SK-N-SH (cell line): Measurements from ENCODE around the gene PTN. TPM values are rescaled to one million over a fixed set of nuclear protein-coding genes. Genes with fewer than 3 reads are reported as not detected.
A peak's percentile ranks its signal among the peaks of the same experiment; 100 is the strongest.

ENCODE experiments used
- CTCF ChIA-PET: fragments of 300-600, 350-600 bp; formaldehyde crosslinking; extraction: SDS; loops from one replicate; lab custom pipeline; 2021; lab: Yijun Ruan, JAX
- POLR2A ChIA-PET: fragments of 350-600 bp; sonication (Branson Sonifier 250); formaldehyde crosslinking; extraction: SDS; loops from one replicate; lab custom pipeline; 2020; ENCODE audit warnings: antibody characterized with exemption, inconsistent platforms; lab: Yijun Ruan, JAX
- DNase-seq: peaks from one replicate; pipeline ENCODE4 v3.0.0; 2012
- H2AFZ ChIP-seq: fragments of 200-600 bp; sonication (generic); 2 replicates; pipeline ENCODE4 v1.8.1; 2016; ENCODE audit warnings: antibody characterized with exemption, mild to moderate bottlenecking, low read depth
- H3F3A ChIP-seq: fragments of 200-600 bp; sonication (generic); replicated peaks from 2 replicates; pipeline ENCODE3; 2016; ENCODE audit warnings: antibody characterized with exemption, mild to moderate bottlenecking; ENCODE audit not compliant: insufficient read depth
- H3K27ac ChIP-seq, 2 experiments: fragments of 200-500 bp in 1 of 2; fragments of 200-600 bp in 1 of 2; sonication (Bioruptor generic) in 1 of 2; sonication (generic), shearing (Covaris generic) in 1 of 2; 2 replicates each; pipeline versions ENCODE4 v1.5.1 to v1.6.1; 2014 to 2016; ENCODE audit warnings: low read depth in 2 of 2, inconsistent platforms in 1 of 2, low read length in 1 of 2, mild to moderate bottlenecking in 1 of 2, mixed read lengths in 1 of 2
- H3K27me3 ChIP-seq: fragments of 200-600 bp; sonication (generic), shearing (Covaris generic); 2 replicates; pipeline ENCODE4 v1.6.1; 2016; ENCODE audit warnings: mixed run types; ENCODE audit not compliant: insufficient read depth
- H3K36me3 ChIP-seq, 2 experiments: fragments of 200-500 bp in 1 of 2; fragments of 200-600 bp in 1 of 2; sonication (Bioruptor generic) in 1 of 2; sonication (generic) in 1 of 2; replicated peaks in 1 of 2; 2 replicates each; pipeline versions ENCODE3 to v1.5.1; 2014 to 2016; ENCODE audit warnings: low read length in 1 of 2, mild to moderate bottlenecking in 1 of 2; ENCODE audit not compliant: insufficient read depth in 2 of 2, control insufficient read depth in 1 of 2
- H3K4me1 ChIP-seq, 2 experiments: fragments of 200-500 bp in 1 of 2; fragments of 200-600 bp in 1 of 2; sonication (Bioruptor generic) in 1 of 2; sonication (generic), shearing (Covaris generic) in 1 of 2; 2 replicates each; pipeline versions ENCODE4 v1.5.1 to v1.6.1; 2014 to 2016; ENCODE audit warnings: low read depth in 1 of 2, low read length in 1 of 2, mixed run types in 1 of 2; ENCODE audit not compliant: insufficient read depth in 2 of 2, control insufficient read depth in 1 of 2
- H3K4me2 ChIP-seq: fragments of 200-600 bp; sonication (generic), shearing (Covaris generic); 2 replicates; pipeline ENCODE4 v1.6.1; 2017; ENCODE audit warnings: mixed run types
- H3K4me3 ChIP-seq, 2 experiments: fragments of 200-500 bp in 1 of 2; fragments of 200-600 bp in 1 of 2; sonication (Bioruptor generic) in 1 of 2; sonication (generic), shearing (Covaris generic) in 1 of 2; 2 replicates each; pipeline versions ENCODE4 v1.5.1 to v1.8.1; 2014 to 2016; ENCODE audit warnings: low read depth in 2 of 2, inconsistent platforms in 1 of 2, low read length in 1 of 2, mild to moderate bottlenecking in 1 of 2, mixed read lengths in 1 of 2, moderate library complexity in 1 of 2
- H3K79me2 ChIP-seq: fragments of 200-600 bp; sonication (generic); 2 replicates; pipeline ENCODE4 v1.8.1; 2017; ENCODE audit warnings: mild to moderate bottlenecking; ENCODE audit not compliant: insufficient read depth
- H3K9ac ChIP-seq: fragments of 200-600 bp; sonication (generic); 2 replicates; pipeline ENCODE4 v1.6.1; 2017; ENCODE audit warnings: mixed run types
- H3K9me2 ChIP-seq: fragments of 200-600 bp; sonication (generic); 2 replicates; pipeline ENCODE4 v1.6.1; 2017; ENCODE audit warnings: mixed run types
- H3K9me3 ChIP-seq: fragments of 200-600 bp; sonication (generic); 2 replicates; pipeline ENCODE4 v1.6.1; 2017; ENCODE audit warnings: mixed run types, mild to moderate bottlenecking, moderate library complexity
- H4K20me1 ChIP-seq: fragments of 200-600 bp; sonication (generic); 2 replicates; pipeline ENCODE4 v1.6.1; 2017; ENCODE audit warnings: mild to moderate bottlenecking, mixed run types; ENCODE audit not compliant: insufficient read depth
- NFIC ChIP-seq: IDR thresholded peaks from 2 replicates; pipeline ENCODE4 v1.4.0; 2012; ENCODE audit warnings: borderline replicate concordance
- NRF1 ChIP-seq: IDR thresholded peaks from 2 replicates; pipeline ENCODE4 v1.6.1; 2012; ENCODE audit warnings: low read depth, mild to moderate bottlenecking, low read length
- POLR2AphosphoS5 ChIP-seq: IDR thresholded peaks from 2 replicates; pipeline ENCODE4 v1.6.1; 2012; ENCODE audit warnings: low read depth, low read length
- RAD21 ChIP-seq: IDR thresholded peaks from 2 replicates; pipeline ENCODE4 v1.6.1; 2012; ENCODE audit warnings: mild to moderate bottlenecking, low read length
- REST ChIP-seq: IDR thresholded peaks from 2 replicates; pipeline ENCODE4 v1.6.1; 2012; ENCODE audit warnings: mild to moderate bottlenecking, low read depth, low read length, moderate library complexity
- WGBS: methylation state at CpG from one replicate; pipeline ENCODE4 v1.1.6; 2017; ENCODE audit warnings: low lambda C conversion rate; 5-methylcytosine and 5-hydroxymethylcytosine counted together
- polyA plus RNA-seq, 3 experiments: library from polyadenylated mRNA; depleted of rRNA; stranded (reverse); fragments of >200 nt; gene quantifications; 2 replicates each; pipeline ENCODE4 v1.2.3, GENCODE V29; 2012
- TF ChIP-seq, protein P1 (sequence below): IDR thresholded peaks from 2 replicates; pipeline ENCODE4 v1.4.0; 2012; ENCODE audit warnings: low read depth, borderline replicate concordance
- TF ChIP-seq, protein P2 (sequence below): fragments of 200-600 bp; sonication (generic); IDR thresholded peaks from 2 replicates; pipeline ENCODE4 v1.6.1; 2017; ENCODE audit warnings: antibody characterized with exemption, mild to moderate bottlenecking, moderate library complexity

Gene PTN
- polyA plus RNA-seq, 1 of the 3 experiments (the other 2 are of a cell fraction) = 23.7 TPM

DNA sequence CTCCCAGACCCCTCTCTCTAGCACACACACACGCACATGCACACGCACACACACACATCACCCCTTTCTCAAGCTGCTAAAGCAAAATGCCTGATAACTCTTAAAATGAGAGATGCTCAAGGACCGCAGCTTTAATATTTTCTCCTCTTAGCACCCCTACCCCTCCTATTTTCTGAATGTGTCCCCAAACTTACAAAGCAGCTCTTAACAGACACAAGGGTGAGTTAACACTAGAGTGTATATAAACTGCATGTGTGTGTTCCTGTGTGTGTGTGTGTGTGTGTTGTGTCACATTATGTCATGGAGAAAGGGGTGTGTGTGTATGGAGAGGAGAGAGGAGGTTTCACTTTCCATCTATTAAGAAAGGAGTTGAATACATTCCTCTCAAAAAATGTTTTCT, 1.3 kb downstream of the PTN start:
- peak overlapping the region in 1 of 2 experiments; percentile 64; a peak in 2 of 4 replicates for H3K4me3 ChIP-seq
- no peaks in the 10 kb centered on the region for H4K20me1 ChIP-seq
- no peaks in the 10 kb centered on the region for H3K9me2 ChIP-seq
- peak overlapping the region; percentile 87 for H3K4me2 ChIP-seq
- H3F3A ChIP-seq = no peaks in the 10 kb centered on the region
- no peaks in the 10 kb centered on the region for H3K36me3 ChIP-seq
- no peaks in the 10 kb centered on the region for H3K9me3 ChIP-seq
- H3K27me3 ChIP-seq = no peaks in the 10 kb centered on the region
- 59% methylated on average over 3 of the region's 3 CpGs for WGBS
- ChIA-PET POLR2A (no interaction called here), CTCF (interaction anchor here (1.5 kb wide), 1 partner anchor 27 kb away, joined by 3 read pairs; no protein-coding TSS in a partner anchor)
- peaks cover 0 to 6% of the 10 kb centered on the region in 2 experiments; a peak in 2 of 4 replicates for H3K4me1 ChIP-seq
- TF ChIP-seq NFIC (no peak), NRF1 (no peak), POLR2AphosphoS5 (no peak)
- TF ChIP-seq, protein P1, sequence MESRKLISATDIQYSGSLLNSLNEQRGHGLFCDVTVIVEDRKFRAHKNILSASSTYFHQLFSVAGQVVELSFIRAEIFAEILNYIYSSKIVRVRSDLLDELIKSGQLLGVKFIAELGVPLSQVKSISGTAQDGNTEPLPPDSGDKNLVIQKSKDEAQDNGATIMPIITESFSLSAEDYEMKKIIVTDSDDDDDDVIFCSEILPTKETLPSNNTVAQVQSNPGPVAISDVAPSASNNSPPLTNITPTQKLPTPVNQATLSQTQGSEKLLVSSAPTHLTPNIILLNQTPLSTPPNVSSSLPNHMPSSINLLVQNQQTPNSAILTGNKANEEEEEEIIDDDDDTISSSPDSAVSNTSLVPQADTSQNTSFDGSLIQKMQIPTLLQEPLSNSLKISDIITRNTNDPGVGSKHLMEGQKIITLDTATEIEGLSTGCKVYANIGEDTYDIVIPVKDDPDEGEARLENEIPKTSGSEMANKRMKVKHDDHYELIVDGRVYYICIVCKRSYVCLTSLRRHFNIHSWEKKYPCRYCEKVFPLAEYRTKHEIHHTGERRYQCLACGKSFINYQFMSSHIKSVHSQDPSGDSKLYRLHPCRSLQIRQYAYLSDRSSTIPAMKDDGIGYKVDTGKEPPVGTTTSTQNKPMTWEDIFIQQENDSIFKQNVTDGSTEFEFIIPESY = no peak
- no peak for DNase-seq
- no peak overlapping the region for H3K9ac ChIP-seq
- H2AFZ ChIP-seq = peak overlapping the region; percentile 82; the same call in 1 of the 2 replicates
- no peak overlapping the region for H3K27ac ChIP-seq
- H3K79me2 ChIP-seq = no peaks in the 10 kb centered on the region

GRCh38 chr7:137337902-137338301, 5.6 kb downstream of the PTN start:
- no peaks in the 10 kb centered on the region for H4K20me1 ChIP-seq

More at GRCh38 chr7:137337902-137338301, 5.6 kb downstream of the PTN start:
- Histone ChIP-seq H3K79me2 (no peaks in the 10 kb centered on the region), H3K27ac (no peak overlapping the region), H3K9me3 (no peaks in the 10 kb centered on the region), H3K36me3 (no peaks in the 10 kb centered on the region), H2AFZ (no peak overlapping the region), H3K4me1 (peaks cover 0 to 2% of the 10 kb centered on the region in 2 experiments; a peak in 2 of 4 replicates), H3K4me2 (no peak overlapping the region), H3K4me3 (no peak overlapping the region), H3F3A (no peaks in the 10 kb centered on the region), H3K9ac (no peak overlapping the region), H3K9me2 (no peaks in the 10 kb centered on the region), H3K27me3 (no peaks in the 10 kb centered on the region)
- WGBS = 73% methylated on average over 2 of the region's 2 CpGs
- CTCF ChIA-PET = interaction anchor here (0.6 to 2.9 kb wide), 4 partner anchors 11 to 169 kb away, joined by 3 to 13 read pairs (median 4); no protein-coding TSS in a partner anchor
- no peak for TF ChIP-seq REST
- TF ChIP-seq, protein P2, sequence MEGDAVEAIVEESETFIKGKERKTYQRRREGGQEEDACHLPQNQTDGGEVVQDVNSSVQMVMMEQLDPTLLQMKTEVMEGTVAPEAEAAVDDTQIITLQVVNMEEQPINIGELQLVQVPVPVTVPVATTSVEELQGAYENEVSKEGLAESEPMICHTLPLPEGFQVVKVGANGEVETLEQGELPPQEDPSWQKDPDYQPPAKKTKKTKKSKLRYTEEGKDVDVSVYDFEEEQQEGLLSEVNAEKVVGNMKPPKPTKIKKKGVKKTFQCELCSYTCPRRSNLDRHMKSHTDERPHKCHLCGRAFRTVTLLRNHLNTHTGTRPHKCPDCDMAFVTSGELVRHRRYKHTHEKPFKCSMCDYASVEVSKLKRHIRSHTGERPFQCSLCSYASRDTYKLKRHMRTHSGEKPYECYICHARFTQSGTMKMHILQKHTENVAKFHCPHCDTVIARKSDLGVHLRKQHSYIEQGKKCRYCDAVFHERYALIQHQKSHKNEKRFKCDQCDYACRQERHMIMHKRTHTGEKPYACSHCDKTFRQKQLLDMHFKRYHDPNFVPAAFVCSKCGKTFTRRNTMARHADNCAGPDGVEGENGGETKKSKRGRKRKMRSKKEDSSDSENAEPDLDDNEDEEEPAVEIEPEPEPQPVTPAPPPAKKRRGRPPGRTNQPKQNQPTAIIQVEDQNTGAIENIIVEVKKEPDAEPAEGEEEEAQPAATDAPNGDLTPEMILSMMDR = 0 out of 2 replicates have a peak, but pooled peaks have one; percentile 15
- TF ChIP-seq RAD21 = peak; percentile 23
- no peak for DNase-seq
- POLR2A ChIA-PET = no interaction called here
